BJ (cell line): ENCODE results near the gene SAMHD1. TPM values are rescaled to one million over a fixed set of nuclear protein-coding genes. Genes with fewer than 3 reads are reported as not detected.
"Not testable (repeated sequence)": the region's sequence is repeated elsewhere in the genome, so short reads cannot be mapped to it uniquely, and the experiment has no call there.

Experiments
- CTCF ChIA-PET: fragments of 350-600 bp; formaldehyde crosslinking; extraction: SDS; loops from one replicate; lab custom pipeline; 2021; ENCODE audit warnings: antibody characterized with exemption, inconsistent platforms; lab: Yijun Ruan, JAX
- POLR2A ChIA-PET: fragments of 300-600 bp; sonication (Branson Sonifier 250); formaldehyde crosslinking; extraction: SDS; loops from one replicate; lab custom pipeline; 2021; ENCODE audit warnings: antibody characterized with exemption; lab: Charles Lee
- DNase-seq: peaks from one replicate; pipeline ENCODE4 v3.0.0-alpha.2; 2011; ENCODE audit warnings: low read depth
- H3K27me3 ChIP-seq: 2 replicates; pipeline ENCODE4 v1.6.0; 2011; ENCODE audit warnings: low read length; ENCODE audit not compliant: control insufficient read depth, insufficient read depth
- H3K36me3 ChIP-seq: 2 replicates; pipeline ENCODE4 v1.5.1; 2011; ENCODE audit warnings: low read length; ENCODE audit not compliant: control insufficient read depth, insufficient read depth
- H3K4me3 ChIP-seq: 2 replicates; pipeline ENCODE4 v1.5.1; 2011; ENCODE audit warnings: low read depth, mild to moderate bottlenecking, control low read depth, low read length
- CTCF ChIP-seq: IDR thresholded peaks from 2 replicates; pipeline ENCODE4 v1.5.1; 2011; ENCODE audit warnings: low read depth, mild to moderate bottlenecking, control low read depth, inconsistent platforms, low read length, moderate library complexity; ENCODE audit not compliant: insufficient read depth
- polyA plus RNA-seq: library from polyadenylated mRNA; depleted of rRNA; stranded (reverse); fragments of >200 nt; gene quantifications from 2 replicates; pipeline ENCODE4 v1.2.3, GENCODE V29; 2011

SAMHD1 gene
- polyA plus RNA-seq, 1 experiment = 5.6 TPM

GRCh38 chr20:36875702-36876472 is 75.6 kb downstream of the SAMHD1 start, which contains the start of gene TLDC2:
TLDC2 (plus strand) TSS chr20:36876138; CDS start chr20:36876175, 37 bp downstream.
- no peak for DNase-seq
- TF ChIP-seq CTCF = no peak
- Histone ChIP-seq H3K36me3 (no peaks in the 10 kb centered on the region), H3K27me3 (peaks cover 2% of the 10 kb centered on the region; the same call in 1 of the 2 replicates), H3K4me3 (no peak within 1 kb of the TSS)
- ChIA-PET POLR2A (interaction anchor here (0.7 kb wide), 1 partner anchor 40 kb away, joined by 14 read pairs; no protein-coding TSS in a partner anchor), CTCF (interaction anchor here (1.1 to 1.9 kb wide), 3 partner anchors 9 to 12 kb away, joined by 3 to 7 read pairs (median 3); a partner anchor contains a TSS)

GRCh38 chr20:36875093-36875492 is 76.4 kb downstream of the SAMHD1 start:
- ChIA-PET POLR2A (interaction anchor here (0.7 kb wide), 1 partner anchor 40 kb away, joined by 14 read pairs; no protein-coding TSS in a partner anchor), CTCF (interaction anchor here (1.4 to 1.9 kb wide), 2 partner anchors 11 to 12 kb away, joined by 3 to 7 read pairs; a partner anchor contains a TSS)
- not testable (repeated sequence) for H3K27me3 ChIP-seq, DNase-seq, H3K4me3 ChIP-seq, H3K36me3 ChIP-seq

DNA sequence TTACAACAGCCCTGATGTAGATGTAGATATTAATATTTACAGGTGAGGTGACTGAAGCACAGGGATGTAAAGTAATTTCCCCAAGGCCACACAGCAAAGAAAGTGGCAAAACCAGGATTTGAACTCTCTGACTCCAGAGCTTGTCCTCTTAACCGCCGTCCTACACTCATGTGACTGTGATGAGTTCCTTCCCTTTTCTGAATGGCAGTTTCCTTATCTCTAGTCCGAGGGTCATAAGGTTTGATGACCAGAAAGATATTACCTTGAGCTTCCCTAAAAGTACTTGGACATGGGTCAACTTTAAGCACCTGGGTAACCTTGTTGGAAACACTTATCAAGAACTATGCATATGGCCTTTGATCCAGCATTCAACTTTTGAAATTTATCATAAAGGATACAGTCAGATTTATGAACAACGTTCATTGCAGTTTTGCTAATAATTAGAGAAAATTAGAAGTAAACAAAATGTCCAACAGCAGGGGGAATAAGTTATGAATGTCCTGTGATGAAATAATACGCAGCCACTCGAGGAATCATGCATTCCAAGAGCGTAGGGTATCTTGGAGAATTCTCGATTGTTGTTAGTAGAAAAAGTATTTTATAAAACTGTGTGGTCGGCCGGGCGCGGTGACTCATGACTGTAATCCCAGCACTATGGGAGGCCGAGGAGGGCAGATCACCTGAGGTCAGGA is 77.9 kb downstream of the SAMHD1 start:
- ChIA-PET CTCF (interaction anchor here (1.0 to 1.5 kb wide), 4 partner anchors 10 to 119 kb away, joined by 4 to 7 read pairs (median 4); a partner anchor contains a TSS), POLR2A (no interaction called here)
- DNase-seq = no peak
- Histone ChIP-seq H3K27me3 (peaks cover 2% of the 10 kb centered on the region; the same call in 1 of the 2 replicates), H3K36me3 (no peaks in the 10 kb centered on the region), H3K4me3 (no peak overlapping the region)
- TF ChIP-seq CTCF = no peak

- Histone ChIP-seq H3K27me3 (peaks cover 2% of the 10 kb centered on the region; the same call in 1 of the 2 replicates), H3K4me3 (no peak overlapping the region), H3K36me3 (no peaks in the 10 kb centered on the region)
- TF ChIP-seq CTCF = no peak
- DNase-seq = no peak
- ChIA-PET CTCF (interaction anchor here (1.1 to 1.5 kb wide), 3 partner anchors 10 to 118 kb away, joined by 4 to 7 read pairs (median 4); a partner anchor contains a TSS), POLR2A (no interaction called here)
Observed at GRCh38 chr20:36872852-36873251, 78.7 kb downstream of the SAMHD1 start.

GRCh38 chr20:36871640-36872570 is 79.6 kb downstream of the SAMHD1 start:
- Histone ChIP-seq H3K27me3 (peaks cover 2% of the 10 kb centered on the region; the same call in 1 of the 2 replicates), H3K4me3 (no peak overlapping the region), H3K36me3 (no peaks in the 10 kb centered on the region)
- CTCF ChIA-PET = interaction anchor here (0.5 to 1.5 kb wide), 3 partner anchors 9 to 47 kb away, joined by 3 to 7 read pairs (median 3); a partner anchor contains a TSS
- POLR2A ChIA-PET = no interaction called here
- TF ChIP-seq CTCF = no peak
- DNase-seq = no peak
